Mucosa of rectum (tissue), 2 donors: ENCODE measurements around the gene SEC61G.

Source experiments
- H3K27ac ChIP-seq, 2 donors: one replicate each; pipeline ENCODE4 v1.7.0; 2013; ENCODE audit warnings: inconsistent platforms in 2 of 2, low read depth in 2 of 2, low read length in 2 of 2
- H3K27me3 ChIP-seq, 2 donors: one replicate each; pipeline ENCODE4 v1.7.0; 2013; ENCODE audit warnings: low read length in 2 of 2; ENCODE audit not compliant: control insufficient read depth in 2 of 2, insufficient read depth in 2 of 2
- H3K36me3 ChIP-seq, 2 donors: one replicate each; pipeline ENCODE4 v1.7.0; 2013; ENCODE audit warnings: low read length in 2 of 2; ENCODE audit not compliant: control insufficient read depth in 2 of 2, insufficient read depth in 2 of 2
- H3K4me1 ChIP-seq, 2 donors: one replicate each; pipeline ENCODE4 v1.7.0; 2013; ENCODE audit warnings: low read length in 2 of 2, mild to moderate bottlenecking in 1 of 2; ENCODE audit not compliant: control insufficient read depth in 2 of 2, insufficient read depth in 2 of 2
- H3K4me3 ChIP-seq, 2 donors: one replicate each; pipeline ENCODE4 v1.7.0; 2013; ENCODE audit warnings: low read length in 2 of 2
- H3K9ac ChIP-seq, 2 donors: one replicate each; pipeline ENCODE4 v1.7.0; 2013; ENCODE audit warnings: low read length in 2 of 2, low read depth in 1 of 2, mild to moderate bottlenecking in 1 of 2
- H3K9me3 ChIP-seq, 2 donors: one replicate each; pipeline ENCODE4 v1.7.0; 2013; ENCODE audit warnings: low read length in 2 of 2; ENCODE audit not compliant: control insufficient read depth in 2 of 2
- donor health status: healthy.
- donor health status: Normal muscosa, but diverticular disease.

SEC61G gene

GRCh38 chr7:54758702-54759592, at the start of gene SEC61G:
Gene SEC61G (minus strand): TSS chr7:54759211. CDS start chr7:54757588, 1,623 bp downstream.
- H3K9me3 ChIP-seq = no peaks in the 10 kb centered on the region
- peak within 1 kb of the TSS; percentile 76 to 85 for H3K27ac ChIP-seq
- H3K27me3 ChIP-seq = no peaks in the 10 kb centered on the region
- H3K4me1 ChIP-seq = peaks cover 6 to 16% of the 10 kb centered on the region in 2 donors
- peaks cover 6% of the 10 kb centered on the region in 2 donors for H3K36me3 ChIP-seq
- peak within 1 kb of the TSS; percentile 82 to 87 for H3K4me3 ChIP-seq
- H3K9ac ChIP-seq = peak within 1 kb of the TSS; percentile 73 to 92

GRCh38 chr7:54802841-54803240, 43.8 kb upstream of the SEC61G start:
- no peak overlapping the region for H3K9ac ChIP-seq
- H3K4me3 ChIP-seq = no peak overlapping the region
- H3K36me3 ChIP-seq = no peaks in the 10 kb centered on the region
- no peaks in the 10 kb centered on the region for H3K9me3 ChIP-seq
- no peak overlapping the region for H3K27ac ChIP-seq
- no peaks in the 10 kb centered on the region for H3K4me1 ChIP-seq
- no peaks in the 10 kb centered on the region for H3K27me3 ChIP-seq

GRCh38 chr7:54802114-54802513, 43.1 kb upstream of the SEC61G start:
- Histone ChIP-seq H3K9me3 (no peaks in the 10 kb centered on the region), H3K27me3 (no peaks in the 10 kb centered on the region), H3K36me3 (no peaks in the 10 kb centered on the region), H3K4me1 (no peaks in the 10 kb centered on the region), H3K27ac (no peak overlapping the region), H3K4me3 (no peak overlapping the region), H3K9ac (no peak overlapping the region)

GRCh38 chr7:54799792-54800191, 40.8 kb upstream of the SEC61G start:
- Histone ChIP-seq H3K4me3 (no peak overlapping the region), H3K27me3 (no peaks in the 10 kb centered on the region), H3K4me1 (no peaks in the 10 kb centered on the region), H3K27ac (no peak overlapping the region), H3K9me3 (no peaks in the 10 kb centered on the region), H3K36me3 (no peaks in the 10 kb centered on the region), H3K9ac (no peak overlapping the region)

GRCh38 chr7:54798530-54798929, 39.5 kb upstream of the SEC61G start:
- Histone ChIP-seq H3K9ac (no peak overlapping the region), H3K27me3 (no peaks in the 10 kb centered on the region), H3K27ac (no peak overlapping the region), H3K9me3 (no peaks in the 10 kb centered on the region), H3K4me3 (no peak overlapping the region), H3K36me3 (no peaks in the 10 kb centered on the region), H3K4me1 (no peaks in the 10 kb centered on the region)

- Histone ChIP-seq H3K9me3 (no peaks in the 10 kb centered on the region), H3K4me3 (no peak overlapping the region), H3K27me3 (no peaks in the 10 kb centered on the region), H3K9ac (no peak overlapping the region), H3K4me1 (no peaks in the 10 kb centered on the region), H3K36me3 (no peaks in the 10 kb centered on the region), H3K27ac (no peak overlapping the region)
Observed at GRCh38 chr7:54796853-54797252, 37.8 kb upstream of the SEC61G start.

- Histone ChIP-seq H3K36me3 (no peaks in the 10 kb centered on the region), H3K9me3 (no peaks in the 10 kb centered on the region), H3K27me3 (no peaks in the 10 kb centered on the region), H3K4me3 (no peak overlapping the region), H3K4me1 (no peaks in the 10 kb centered on the region), H3K27ac (no peak overlapping the region), H3K9ac (no peak overlapping the region)
Observed at GRCh38 chr7:54796150-54796549, 37.1 kb upstream of the SEC61G start.

- Histone ChIP-seq H3K27ac (no peak overlapping the region), H3K9me3 (no peaks in the 10 kb centered on the region), H3K4me1 (peaks cover 0 to 5% of the 10 kb centered on the region in 2 donors), H3K9ac (no peak overlapping the region), H3K27me3 (no peaks in the 10 kb centered on the region), H3K4me3 (no peak overlapping the region), H3K36me3 (no peaks in the 10 kb centered on the region)
Observed at GRCh38 chr7:54792383-54792782, 33.4 kb upstream of the SEC61G start.

GRCh38 chr7:54788664-54789063, 29.7 kb upstream of the SEC61G start:
- no peak overlapping the region for H3K27ac ChIP-seq
- H3K9me3 ChIP-seq = no peaks in the 10 kb centered on the region
- H3K27me3 ChIP-seq = no peaks in the 10 kb centered on the region
- no peaks in the 10 kb centered on the region for H3K36me3 ChIP-seq
- peak overlapping the region in 1 of 2 donors; percentile 24 for H3K4me3 ChIP-seq
- H3K4me1 ChIP-seq = peaks cover 0 to 5% of the 10 kb centered on the region in 2 donors
- H3K9ac ChIP-seq = no peak overlapping the region

- H3K9ac ChIP-seq = no peak overlapping the region
- no peaks in the 10 kb centered on the region for H3K27me3 ChIP-seq
- no peaks in the 10 kb centered on the region for H3K9me3 ChIP-seq
- H3K4me1 ChIP-seq = peaks cover 0 to 5% of the 10 kb centered on the region in 2 donors
- no peak overlapping the region for H3K4me3 ChIP-seq
- H3K27ac ChIP-seq = no peak overlapping the region
- H3K36me3 ChIP-seq = no peaks in the 10 kb centered on the region
Observed at GRCh38 chr7:54785261-54785660, 26.2 kb upstream of the SEC61G start.
